SH-SY5Y (cell line): ENCODE data around the gene DDHD1.

Experiments used
- GATA2 ChIP-seq: IDR thresholded peaks from 2 replicates; pipeline ENCODE4 v1.6.1; 2011; ENCODE audit warnings: mild to moderate bottlenecking, low read depth, low read length
- GATA3 ChIP-seq: IDR thresholded peaks from 2 replicates; pipeline ENCODE4 v1.6.1; 2011; ENCODE audit warnings: low read depth, mild to moderate bottlenecking, low read length, moderate library complexity

DNA sequence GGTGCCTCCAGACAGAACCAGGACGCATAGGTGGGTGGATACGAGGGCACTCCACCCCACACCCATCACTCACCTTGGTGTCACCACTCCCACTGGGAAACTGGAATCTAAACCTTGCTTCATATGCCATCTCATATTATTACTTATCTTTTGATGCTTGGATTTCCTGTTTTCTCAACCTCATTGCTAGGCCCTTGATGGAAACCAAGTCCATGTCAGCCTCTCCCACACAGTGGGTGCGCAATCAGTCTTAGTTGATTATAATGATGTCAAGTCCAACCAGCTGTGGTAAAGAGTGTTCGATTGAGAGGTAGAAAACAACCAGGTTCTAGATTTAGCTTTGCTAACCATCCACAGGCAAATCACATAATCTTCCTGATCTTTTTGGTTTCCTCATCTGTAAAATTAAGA lies 584 bp upstream of the DDHD1 start:
- TF ChIP-seq GATA3: no peak
- TF ChIP-seq GATA2: no peak
